ENCODE data around the gene MRPL21. TPM values are rescaled to one million over a fixed set of nuclear protein-coding genes. Genes with fewer than 3 reads are reported as not detected.
A peak's percentile ranks its signal among the peaks of the same experiment; 100 is the strongest.
"Not testable (repeated sequence)": the region's sequence is repeated elsewhere in the genome, so short reads cannot be mapped to it uniquely, and the experiment has no call there.

The MRPL21 gene
- total RNA-seq, 1 donor from 2014 or later: 50.3 TPM

DNA sequence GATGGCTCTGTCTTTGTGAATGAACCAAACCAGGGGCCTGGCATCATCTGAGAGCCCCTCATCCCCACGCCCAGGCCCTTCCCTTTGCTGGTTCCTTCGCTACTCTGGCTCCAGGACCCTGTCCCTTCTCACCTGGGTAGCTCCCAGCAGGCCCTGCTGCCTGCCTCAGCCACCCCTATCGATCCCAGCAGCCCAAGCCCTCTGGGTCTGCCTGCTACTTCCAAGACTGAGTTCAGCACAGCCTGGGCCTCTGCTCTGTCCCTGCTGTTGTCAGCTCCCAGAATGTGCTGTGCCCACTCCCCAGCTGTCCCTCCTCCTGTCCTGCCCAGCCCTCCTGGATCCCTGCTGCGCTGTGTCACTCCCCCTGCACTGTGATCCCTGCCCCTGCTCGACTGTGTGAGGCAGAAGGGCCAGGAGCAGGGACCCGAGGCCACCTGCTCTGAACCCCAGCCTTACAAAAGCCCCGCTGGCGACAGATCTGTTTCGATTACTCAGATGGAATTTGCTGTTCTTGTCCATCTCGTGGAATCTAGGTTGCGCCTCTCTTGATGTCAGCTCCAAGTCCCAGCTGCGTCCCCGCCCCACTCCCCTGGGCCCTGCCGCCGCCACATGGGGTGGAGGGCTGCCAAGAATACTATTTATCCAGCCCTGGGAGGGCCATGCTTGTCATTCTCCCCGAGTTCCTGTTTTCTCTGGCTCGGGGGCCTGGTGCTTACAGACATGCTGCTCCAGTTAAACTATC, 13.0 kb downstream of the MRPL21 start:
- Mint-ChIP-seq H3K9me3 (ENCODE audit: unreplicated experiment) (no peaks in the 10 kb centered on the region), H3K36me3 (ENCODE audit: unreplicated experiment) (peaks cover 16% of the 10 kb centered on the region), H3K27me3 (ENCODE audit: unreplicated experiment) (no peaks in the 10 kb centered on the region), H3K4me3 (ENCODE audit: unreplicated experiment) (peak overlapping the region; percentile 38), H3K4me1 (ENCODE audit: unreplicated experiment) (peaks cover 43% of the 10 kb centered on the region), H3K27ac (ENCODE audit: unreplicated experiment) (peak overlapping the region; percentile 99)
- TF ChIP-seq, protein P1, sequence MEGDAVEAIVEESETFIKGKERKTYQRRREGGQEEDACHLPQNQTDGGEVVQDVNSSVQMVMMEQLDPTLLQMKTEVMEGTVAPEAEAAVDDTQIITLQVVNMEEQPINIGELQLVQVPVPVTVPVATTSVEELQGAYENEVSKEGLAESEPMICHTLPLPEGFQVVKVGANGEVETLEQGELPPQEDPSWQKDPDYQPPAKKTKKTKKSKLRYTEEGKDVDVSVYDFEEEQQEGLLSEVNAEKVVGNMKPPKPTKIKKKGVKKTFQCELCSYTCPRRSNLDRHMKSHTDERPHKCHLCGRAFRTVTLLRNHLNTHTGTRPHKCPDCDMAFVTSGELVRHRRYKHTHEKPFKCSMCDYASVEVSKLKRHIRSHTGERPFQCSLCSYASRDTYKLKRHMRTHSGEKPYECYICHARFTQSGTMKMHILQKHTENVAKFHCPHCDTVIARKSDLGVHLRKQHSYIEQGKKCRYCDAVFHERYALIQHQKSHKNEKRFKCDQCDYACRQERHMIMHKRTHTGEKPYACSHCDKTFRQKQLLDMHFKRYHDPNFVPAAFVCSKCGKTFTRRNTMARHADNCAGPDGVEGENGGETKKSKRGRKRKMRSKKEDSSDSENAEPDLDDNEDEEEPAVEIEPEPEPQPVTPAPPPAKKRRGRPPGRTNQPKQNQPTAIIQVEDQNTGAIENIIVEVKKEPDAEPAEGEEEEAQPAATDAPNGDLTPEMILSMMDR (IDR thresholded peaks at IDR 0.05): peak; percentile 10
- DNase-seq (ENCODE audit: extremely low spot score, unreplicated experiment): peak; percentile 98

DNA sequence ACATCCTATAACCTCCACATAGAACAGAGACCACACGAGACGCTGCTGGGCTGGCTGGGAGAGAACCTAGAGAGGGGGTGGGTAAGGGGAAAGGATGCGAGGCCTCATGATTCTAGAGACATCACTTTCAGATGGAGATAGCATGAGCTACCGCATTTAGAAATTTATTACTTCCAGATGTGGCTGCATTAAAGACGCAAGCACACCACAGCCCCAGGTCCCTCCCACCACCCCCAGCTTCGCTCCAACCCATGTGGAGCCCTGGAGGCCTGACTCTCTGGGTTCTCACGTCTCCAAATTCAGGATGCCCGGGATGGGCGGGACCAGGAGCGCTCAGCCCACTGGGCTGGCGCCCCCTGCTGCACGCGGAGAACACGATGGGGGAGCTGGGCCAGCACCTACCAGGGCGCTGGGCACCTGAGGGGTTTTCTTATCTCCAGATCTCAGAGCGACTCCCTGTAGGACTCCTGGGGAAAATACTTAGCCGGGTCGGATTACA, 13.6 kb downstream of the MRPL21 start:
- Mint-ChIP-seq H3K27me3 (ENCODE audit: unreplicated experiment) (no peaks in the 10 kb centered on the region), H3K4me3 (ENCODE audit: unreplicated experiment) (no peak overlapping the region), H3K4me1 (ENCODE audit: unreplicated experiment) (peaks cover 43% of the 10 kb centered on the region), H3K36me3 (ENCODE audit: unreplicated experiment) (peaks cover 16% of the 10 kb centered on the region), H3K9me3 (ENCODE audit: unreplicated experiment) (no peaks in the 10 kb centered on the region), H3K27ac (ENCODE audit: unreplicated experiment) (peak overlapping the region; percentile 99)
- TF ChIP-seq, protein P1 (IDR thresholded peaks at IDR 0.05): peak; percentile 88
- DNase-seq (ENCODE audit: extremely low spot score, unreplicated experiment): peak; percentile 97

DNA sequence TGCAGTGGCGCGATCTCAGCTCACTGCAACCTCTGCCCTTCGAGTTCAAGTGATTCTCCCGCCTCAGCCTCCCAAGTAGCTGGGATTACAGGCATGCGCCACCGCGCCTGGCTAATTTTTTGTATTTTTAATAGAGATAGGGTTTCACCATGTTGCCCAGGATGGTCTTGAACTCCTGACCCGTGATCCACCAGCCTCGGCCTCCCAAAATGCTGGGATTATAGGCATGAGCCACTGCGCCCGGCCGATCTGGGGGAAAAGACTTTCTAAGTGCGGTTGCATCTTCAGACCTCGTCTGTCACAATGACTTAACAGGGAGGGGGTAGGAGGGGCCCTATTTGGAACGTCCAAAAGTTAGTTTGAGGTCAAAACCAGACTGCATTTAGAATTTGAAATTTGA, 18.8 kb downstream of the MRPL21 start:
- H3K4me3 Mint-ChIP-seq (ENCODE audit: unreplicated experiment); DNase-seq (ENCODE audit: extremely low spot score, unreplicated experiment): not testable (repeated sequence)
- peaks cover 16% of the 10 kb centered on the region for H3K4me1 Mint-ChIP-seq (ENCODE audit: unreplicated experiment)

DNA sequence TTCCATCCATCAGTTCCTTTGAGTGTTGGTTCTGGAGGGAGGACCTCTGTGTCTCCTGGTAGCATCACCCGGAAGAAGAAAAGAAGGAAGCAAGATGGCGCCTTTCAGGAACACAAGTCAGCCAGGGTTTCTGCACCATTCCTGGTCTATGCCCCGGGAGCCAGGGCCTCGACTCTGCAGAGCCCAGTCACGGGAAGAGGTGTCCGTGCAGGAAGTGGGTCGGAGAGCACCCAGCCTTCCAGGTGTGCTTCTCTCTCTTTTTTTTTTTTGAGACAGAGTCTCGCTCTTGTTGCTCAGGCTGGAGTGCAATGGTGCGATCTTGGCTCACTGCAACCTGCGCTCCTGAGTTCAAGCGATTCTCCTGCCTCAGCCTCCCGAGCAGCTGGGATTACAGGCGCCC, 21.2 kb downstream of the MRPL21 start:
- H3K4me1 Mint-ChIP-seq (ENCODE audit: unreplicated experiment): peaks cover 14% of the 10 kb centered on the region
- H3K9me3 Mint-ChIP-seq (ENCODE audit: unreplicated experiment): no peaks in the 10 kb centered on the region
- no peaks in the 10 kb centered on the region for H3K36me3 Mint-ChIP-seq (ENCODE audit: unreplicated experiment)
- H3K4me3 Mint-ChIP-seq (ENCODE audit: unreplicated experiment): no peak overlapping the region
- H3K27me3 Mint-ChIP-seq (ENCODE audit: unreplicated experiment): no peaks in the 10 kb centered on the region
- no peak for DNase-seq (ENCODE audit: extremely low spot score, unreplicated experiment)
- TF ChIP-seq, protein P1 (IDR thresholded peaks at IDR 0.05): no peak
- H3K27ac Mint-ChIP-seq (ENCODE audit: unreplicated experiment): no peak overlapping the region

More for the DNA sequence above, 18.8 kb downstream of the MRPL21 start:
- H3K27me3 Mint-ChIP-seq (ENCODE audit: unreplicated experiment); H3K36me3 Mint-ChIP-seq (ENCODE audit: unreplicated experiment); H3K9me3 Mint-ChIP-seq (ENCODE audit: unreplicated experiment); H3K27ac Mint-ChIP-seq (ENCODE audit: unreplicated experiment): not testable (repeated sequence)

DNA sequence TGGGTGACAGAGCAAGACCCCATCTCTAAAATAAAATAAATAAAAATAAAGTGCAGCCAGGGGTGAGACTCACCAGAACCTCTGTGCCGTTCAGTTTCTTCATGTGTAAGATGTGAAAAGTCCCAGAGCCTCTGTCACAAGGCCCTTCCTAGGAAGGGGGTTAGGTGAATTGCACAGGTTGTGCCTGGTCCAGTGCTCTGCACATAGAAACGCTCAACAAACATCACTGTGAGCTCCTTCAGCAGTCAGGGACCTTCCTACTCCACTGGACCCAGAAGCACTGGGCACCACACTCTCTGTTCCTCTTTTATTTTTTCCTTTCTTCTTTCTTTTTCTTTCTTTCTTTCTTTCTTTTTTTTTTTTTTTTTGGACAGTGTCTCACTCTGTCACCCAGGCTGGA, 22.3 kb downstream of the MRPL21 start:
- TF ChIP-seq, protein P1 (IDR thresholded peaks at IDR 0.05): no peak
- no peak overlapping the region for H3K27ac Mint-ChIP-seq (ENCODE audit: unreplicated experiment)
- no peaks in the 10 kb centered on the region for H3K9me3 Mint-ChIP-seq (ENCODE audit: unreplicated experiment)
- no peaks in the 10 kb centered on the region for H3K27me3 Mint-ChIP-seq (ENCODE audit: unreplicated experiment)
- H3K4me1 Mint-ChIP-seq (ENCODE audit: unreplicated experiment): peaks cover 11% of the 10 kb centered on the region
- H3K36me3 Mint-ChIP-seq (ENCODE audit: unreplicated experiment): no peaks in the 10 kb centered on the region
- no peak overlapping the region for H3K4me3 Mint-ChIP-seq (ENCODE audit: unreplicated experiment)
- no peak for DNase-seq (ENCODE audit: extremely low spot score, unreplicated experiment)
